Type B pancreatic cell (in vitro differentiated cells): Measurements from ENCODE around the gene LMOD1. TPM values are rescaled to one million over a fixed set of nuclear protein-coding genes. Genes with fewer than 3 reads are reported as not detected.
"Not testable (repeated sequence)": the region's sequence is repeated elsewhere in the genome, so short reads cannot be mapped to it uniquely, and the experiment has no call there.

Experiments used
- DNase-seq: peaks from one replicate; pipeline ENCODE4 v3.0.0; 2021; ENCODE audit warnings: mixed read lengths; ENCODE audit not compliant: unreplicated experiment; ENCODE audit errors: extremely low spot score
- H3K27ac Mint-ChIP-seq: 2 replicates; pipeline ENCODE4 v1.8.0; 2021; ENCODE audit warnings: mild to moderate bottlenecking, mixed read lengths
- H3K27me3 Mint-ChIP-seq: 2 replicates; pipeline ENCODE4 v1.8.0; 2021; ENCODE audit warnings: mixed read lengths
- H3K36me3 Mint-ChIP-seq: 2 replicates; pipeline ENCODE4 v1.8.0; 2021; ENCODE audit warnings: mixed read lengths
- H3K4me1 Mint-ChIP-seq: one replicate; pipeline ENCODE4 v1.8.0; 2021; ENCODE audit warnings: mixed read lengths; ENCODE audit not compliant: unreplicated experiment
- H3K4me3 Mint-ChIP-seq: 2 replicates; pipeline ENCODE4 v1.8.0; 2021; ENCODE audit warnings: mild to moderate bottlenecking, mixed read lengths
- H3K9me3 Mint-ChIP-seq: 2 replicates; pipeline ENCODE4 v1.8.0; 2021; ENCODE audit warnings: mixed read lengths
- CTCF ChIP-seq: fragments of 200-600 bp; sonication (generic); conservative IDR thresholded peaks from 2 replicates; pipeline ENCODE4 v1.5.0; 2021; ENCODE audit warnings: antibody characterized with exemption, mild to moderate bottlenecking
- total RNA-seq: library from RNA; stranded (reverse); gene quantifications from 2 replicates; pipeline ENCODE4 v1.2.1, GENCODE V29; 2021; ENCODE audit warnings: low replicate concordance

LMOD1 gene
- total RNA-seq, 1 donor from 2014 or later = 3.7 TPM

GRCh38 chr1:201945157-201945556 lies 1.2 kb downstream of the LMOD1 start:
- Mint-ChIP-seq H3K9me3 (no peaks in the 10 kb centered on the region), H3K27ac (no peak overlapping the region), H3K36me3 (no peaks in the 10 kb centered on the region), H3K4me1 (peaks cover 45% of the 10 kb centered on the region), H3K4me3 (peak overlapping the region; percentile 84), H3K27me3 (peaks cover 32% of the 10 kb centered on the region)
- peak; percentile 52 for TF ChIP-seq CTCF
- no peak for DNase-seq

GRCh38 chr1:201944639-201945038 lies 1.7 kb downstream of the LMOD1 start:
- H3K27ac Mint-ChIP-seq = no peak overlapping the region
- peak overlapping the region; percentile 84 for H3K4me3 Mint-ChIP-seq
- DNase-seq = no peak
- peaks cover 48% of the 10 kb centered on the region for H3K4me1 Mint-ChIP-seq
- peaks cover 32% of the 10 kb centered on the region for H3K27me3 Mint-ChIP-seq
- no peaks in the 10 kb centered on the region for H3K36me3 Mint-ChIP-seq
- no peak for TF ChIP-seq CTCF
- no peaks in the 10 kb centered on the region for H3K9me3 Mint-ChIP-seq

- Mint-ChIP-seq H3K36me3 (no peaks in the 10 kb centered on the region), H3K27me3 (peaks cover 32% of the 10 kb centered on the region), H3K4me1 (peaks cover 55% of the 10 kb centered on the region), H3K4me3 (no peak overlapping the region), H3K9me3 (no peaks in the 10 kb centered on the region), H3K27ac (no peak overlapping the region)
- no peak for TF ChIP-seq CTCF
- DNase-seq = no peak
These were observed 2.3 kb downstream of the LMOD1 start for GRCh38 chr1:201944002-201944401.

- peaks cover 53% of the 10 kb centered on the region for H3K4me1 Mint-ChIP-seq
- no peaks in the 10 kb centered on the region for H3K36me3 Mint-ChIP-seq
- peak overlapping the region; percentile 62 for H3K4me3 Mint-ChIP-seq
- H3K27me3 Mint-ChIP-seq = peaks cover 22% of the 10 kb centered on the region
- H3K9me3 Mint-ChIP-seq = no peaks in the 10 kb centered on the region
- peak overlapping the region; percentile 75 for H3K27ac Mint-ChIP-seq
- no peak for DNase-seq
- no peak for TF ChIP-seq CTCF
These were observed 4.2 kb downstream of the LMOD1 start for GRCh38 chr1:201942129-201942495.

GRCh38 chr1:201941420-201942128 lies 4.8 kb downstream of the LMOD1 start:
- TF ChIP-seq CTCF = no peak
- no peak for DNase-seq
- Mint-ChIP-seq H3K4me3 (peak overlapping the region; percentile 62), H3K27me3 (peaks cover 18% of the 10 kb centered on the region), H3K9me3 (no peaks in the 10 kb centered on the region), H3K36me3 (no peaks in the 10 kb centered on the region), H3K4me1 (peaks cover 48% of the 10 kb centered on the region), H3K27ac (peak overlapping the region; percentile 75)

GRCh38 chr1:201940316-201940715 lies 6.0 kb downstream of the LMOD1 start:
- H3K27me3 Mint-ChIP-seq, H3K9me3 Mint-ChIP-seq, DNase-seq, H3K36me3 Mint-ChIP-seq, H3K4me3 Mint-ChIP-seq, H3K27ac Mint-ChIP-seq: not testable (repeated sequence)
- H3K4me1 Mint-ChIP-seq = peaks cover 35% of the 10 kb centered on the region
